CD4-positive, alpha-beta T cell treated with Interferon gamma for 1 hour (primary cell): Measurements from ENCODE around the gene ZYG11B.
"Not testable (repeated sequence)": the region's sequence is repeated elsewhere in the genome, so short reads cannot be mapped to it uniquely, and the experiment has no call there.

Experiments used
- DNase-seq: peaks from one replicate; pipeline ENCODE4 v3.0.0-alpha.2; 2020

ZYG11B gene

GRCh38 chr1:52707927-52708655, 18.2 kb upstream of the ZYG11B start:
- peak; percentile 8 for DNase-seq

GRCh38 chr1:52709016-52709415, 17.2 kb upstream of the ZYG11B start:
- no peak for DNase-seq

GRCh38 chr1:52713590-52713989, 12.7 kb upstream of the ZYG11B start:
- no peak for DNase-seq

DNA sequence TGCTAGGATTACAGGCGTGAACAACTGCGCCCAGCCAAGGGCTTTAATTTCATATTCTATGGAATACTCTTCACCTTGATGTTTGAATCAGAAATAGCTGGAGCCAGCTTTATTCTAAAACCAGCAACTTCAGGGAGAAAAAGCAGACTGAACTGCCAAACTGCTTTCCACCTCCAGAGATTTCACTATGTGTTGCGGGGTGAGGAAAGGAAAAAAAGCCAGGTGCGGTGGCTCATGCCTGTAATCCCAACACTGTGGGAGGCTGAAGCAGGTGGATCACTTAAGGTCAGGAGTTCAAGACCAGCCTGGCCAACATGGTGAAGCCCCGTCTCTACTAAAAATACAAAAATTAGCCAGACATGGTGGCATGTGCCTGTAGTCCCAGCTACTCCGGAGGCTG, 11.0 kb upstream of the ZYG11B start:
- not testable (repeated sequence) for DNase-seq

DNA sequence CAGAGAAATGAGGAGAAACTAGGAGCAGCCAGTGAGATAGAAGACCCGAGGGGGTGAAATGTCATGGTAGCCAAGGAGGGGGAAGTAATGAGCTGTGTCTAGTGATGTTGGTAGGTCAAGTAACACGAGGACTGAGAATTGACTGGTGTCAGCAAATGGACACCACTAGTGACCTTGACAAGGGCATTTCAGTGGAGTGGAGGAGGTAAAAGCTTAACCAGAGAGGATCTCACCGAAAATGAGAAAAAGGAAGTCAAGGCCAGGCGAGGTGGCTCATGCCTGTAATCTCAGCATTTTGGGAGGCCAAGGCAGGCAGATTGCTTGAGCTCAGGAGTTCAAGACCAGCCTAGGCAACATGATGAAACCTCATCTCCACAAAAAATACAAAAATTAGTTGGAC, 3.0 kb upstream of the ZYG11B start:
- DNase-seq = no peak

GRCh38 chr1:52725903-52726264, 369 bp upstream of the ZYG11B start:
- DNase-seq = no peak

- no peak for DNase-seq
Measured at GRCh38 chr1:52727114-52727586, 897 bp downstream of the ZYG11B start.

- DNase-seq = no peak
Measured at GRCh38 chr1:52727956-52728656, 1.9 kb downstream of the ZYG11B start.

- no peak for DNase-seq
Measured at GRCh38 chr1:52733368-52733767, 7.1 kb downstream of the ZYG11B start.

DNA sequence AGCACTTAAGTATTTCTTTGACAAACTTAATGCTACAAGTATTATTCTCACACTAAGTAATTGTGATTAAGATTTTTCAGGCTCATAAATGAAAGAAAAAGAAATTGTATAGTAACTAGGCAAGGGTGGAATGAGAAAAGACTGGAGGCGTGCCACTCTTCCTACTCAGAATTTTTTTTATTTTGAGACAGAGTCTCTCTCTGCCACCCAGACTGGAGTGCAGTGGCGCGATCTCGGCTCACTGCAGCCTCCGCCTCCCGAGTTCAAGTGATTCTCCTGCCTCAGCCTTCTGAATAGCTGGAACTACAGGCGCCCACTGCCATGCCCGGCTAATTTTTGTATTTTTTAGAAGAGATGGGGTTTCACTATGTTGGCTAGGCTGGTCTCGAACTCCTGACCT, 9.1 kb downstream of the ZYG11B start:
- not testable (repeated sequence) for DNase-seq

- DNase-seq = no peak
Measured at GRCh38 chr1:52738148-52738547, 11.9 kb downstream of the ZYG11B start.

DNA sequence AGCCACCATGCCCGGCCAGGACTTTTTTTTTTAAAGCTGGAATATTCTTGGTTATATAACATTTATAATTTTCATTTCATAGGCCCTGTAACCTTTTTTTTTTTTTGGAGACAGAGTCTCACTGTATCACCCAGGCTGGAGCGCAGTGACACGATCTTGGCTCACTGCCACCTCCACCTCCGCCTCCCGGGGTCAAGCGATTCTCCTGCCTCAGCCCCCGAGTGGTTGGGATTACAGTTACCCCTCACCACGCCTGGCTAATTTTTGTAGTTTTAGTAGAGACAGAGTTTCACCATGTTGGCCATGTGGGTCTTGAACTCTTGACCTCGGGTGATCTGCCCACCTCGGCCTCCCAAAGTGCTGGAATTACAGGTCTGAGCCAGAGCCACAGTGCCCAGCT, 12.6 kb downstream of the ZYG11B start:
- no peak for DNase-seq

- no peak for DNase-seq
Measured at GRCh38 chr1:52739699-52740467, 13.6 kb downstream of the ZYG11B start.

- no peak for DNase-seq
Measured at GRCh38 chr1:52741259-52741658, 15.0 kb downstream of the ZYG11B start.

DNA sequence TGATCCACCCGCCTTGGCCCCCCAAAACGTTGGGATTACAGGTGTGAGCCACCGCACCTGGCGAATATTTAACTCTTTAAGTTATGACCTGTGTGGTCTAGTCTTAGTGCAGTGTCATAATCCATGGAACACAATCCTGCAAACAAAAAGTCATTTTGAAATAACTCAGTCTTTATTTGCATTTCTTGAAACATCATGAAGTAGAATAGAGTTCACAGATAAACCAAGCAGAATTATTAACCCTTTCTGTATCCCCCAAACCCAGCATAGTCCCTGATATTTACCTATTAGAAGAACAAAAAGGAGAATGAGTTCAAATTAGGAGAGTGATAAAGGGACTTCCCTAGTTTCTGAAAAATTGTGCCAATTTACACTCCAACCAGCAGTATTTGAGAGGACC, 19.9 kb downstream of the ZYG11B start:
- no peak for DNase-seq

DNA sequence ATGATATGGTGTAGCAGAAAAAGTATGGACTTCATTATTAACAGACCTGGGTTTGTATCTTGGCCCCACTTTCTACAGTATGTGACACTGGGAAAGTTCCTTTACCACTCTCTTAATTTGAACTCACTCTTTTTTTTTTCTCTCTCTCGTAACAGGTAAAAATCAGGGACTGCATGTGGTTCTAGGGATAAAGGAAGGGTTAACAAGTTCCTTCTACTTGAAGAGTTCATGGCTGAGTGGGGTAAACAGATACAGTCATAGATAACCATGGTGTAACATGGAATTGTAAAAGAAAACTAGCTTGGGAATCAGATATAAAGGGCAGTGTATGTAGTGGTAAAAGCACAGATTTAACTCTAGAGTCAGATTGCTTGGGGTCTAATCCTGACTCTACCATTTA, 21.2 kb downstream of the ZYG11B start:
- no peak for DNase-seq

DNA sequence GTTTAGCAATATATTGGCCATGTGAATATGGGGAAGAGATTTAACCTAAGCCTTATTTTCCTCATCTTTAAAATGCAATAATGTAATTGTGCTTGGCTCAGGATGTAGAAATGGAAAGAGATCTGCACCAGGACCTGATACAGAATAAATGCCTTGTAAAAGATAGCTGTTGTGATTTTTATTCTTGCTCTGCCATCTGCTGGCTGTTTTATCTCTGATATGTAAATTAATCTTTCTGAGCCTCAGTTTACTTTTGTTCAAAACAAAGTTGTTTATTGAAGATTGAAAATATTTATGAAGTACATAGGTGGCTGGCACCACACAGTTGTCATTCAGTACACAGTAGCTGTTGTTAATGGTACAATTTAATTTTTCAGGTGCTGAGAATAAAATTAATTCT, 21.9 kb downstream of the ZYG11B start:
- DNase-seq = no peak

DNA sequence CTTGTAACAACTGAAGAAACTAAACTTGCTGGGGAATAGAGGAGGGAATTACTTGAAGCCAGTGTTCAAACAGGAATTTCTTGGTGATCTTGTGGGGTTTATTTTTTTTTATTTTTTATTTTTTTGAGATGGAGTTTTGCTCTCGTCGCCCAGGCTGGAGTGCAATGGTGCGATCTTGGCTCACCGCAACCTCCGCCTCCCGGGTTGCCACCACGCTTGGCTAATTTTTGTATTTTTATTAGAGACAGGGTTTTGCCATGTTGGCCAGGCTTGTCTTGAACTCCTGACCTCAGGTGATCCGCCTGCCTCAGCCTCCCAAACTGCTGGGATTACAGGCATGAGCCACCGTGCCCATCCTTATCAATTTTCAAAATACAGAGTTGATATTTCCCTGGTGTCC, 23.2 kb downstream of the ZYG11B start:
- DNase-seq = not testable (repeated sequence)

DNA sequence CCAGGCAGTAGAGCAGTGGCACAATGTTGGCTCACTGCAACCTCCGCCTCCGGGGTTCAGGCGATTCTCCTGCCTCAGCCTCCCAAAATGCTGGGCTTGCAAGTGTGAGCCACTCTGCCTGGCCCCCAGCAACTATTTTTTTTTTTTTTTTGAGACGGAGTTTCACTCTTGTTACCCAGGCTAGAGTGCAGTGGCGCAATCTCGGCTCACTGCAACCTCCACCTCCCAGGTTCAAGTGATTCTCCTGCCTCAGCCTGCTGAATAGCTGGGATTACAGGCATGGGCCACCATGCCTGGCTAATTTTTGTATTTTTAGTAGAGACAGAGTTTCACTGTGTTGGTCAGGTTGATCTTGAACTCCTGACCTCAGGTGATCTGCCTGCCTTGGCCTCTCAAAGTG, 23.9 kb downstream of the ZYG11B start:
- not testable (repeated sequence) for DNase-seq

GRCh38 chr1:52751589-52752483, 25.6 kb downstream of the ZYG11B start:
- DNase-seq = no peak

DNA sequence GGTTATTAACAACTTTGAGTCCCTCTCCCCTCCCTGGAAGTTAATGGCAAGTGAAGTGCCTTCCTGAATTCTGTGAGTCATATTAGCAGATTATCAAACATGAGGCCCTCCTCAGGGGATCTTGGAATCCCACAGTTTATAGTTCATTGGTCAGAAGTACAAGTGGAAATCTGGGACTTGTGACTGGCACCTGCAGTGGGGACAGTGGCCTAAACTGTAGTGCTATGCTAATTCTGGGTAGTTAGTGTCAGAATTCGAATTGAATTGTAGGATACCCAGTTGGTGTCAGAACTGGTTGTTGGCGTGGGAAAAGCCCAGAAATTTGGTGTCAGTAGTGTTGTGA, 26.2 kb downstream of the ZYG11B start:
- no peak for DNase-seq

DNA sequence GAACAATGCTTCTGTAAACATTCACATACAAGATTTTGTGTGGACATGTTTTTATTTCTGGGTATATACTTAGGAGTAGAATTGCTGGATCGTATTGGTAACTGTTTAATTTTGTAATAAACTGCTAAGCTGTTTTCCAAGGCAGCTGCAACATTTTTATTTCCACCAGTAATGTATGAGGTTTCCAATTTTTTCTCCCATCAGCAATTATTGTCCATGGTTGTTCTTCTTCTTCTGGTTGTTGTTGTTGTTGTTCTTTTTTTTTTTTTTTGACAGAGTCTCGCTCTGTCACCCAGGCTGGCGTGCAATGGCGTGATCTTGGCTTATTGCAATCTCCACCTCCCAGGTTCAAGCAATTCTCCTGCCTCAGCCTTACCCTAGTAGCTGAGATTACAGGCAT, 26.9 kb downstream of the ZYG11B start:
- DNase-seq = no peak

GRCh38 chr1:52756020-52756419, 29.8 kb downstream of the ZYG11B start:
- DNase-seq = no peak
